ENCODE data around the gene HMCN2.
"Not testable (repeated sequence)": the region's sequence is repeated elsewhere in the genome, so short reads cannot be mapped to it uniquely, and the experiment has no call there.

The HMCN2 gene

GRCh38 chr9:130391866-130392265 lies 126.3 kb downstream of the HMCN2 start:
- DNase-seq (ENCODE audit: low read depth in 2 of 2): no peak

- no peak for DNase-seq (ENCODE audit: low read depth in 2 of 2)
These were observed 128.1 kb downstream of the HMCN2 start for GRCh38 chr9:130393681-130394071.

- no peak for DNase-seq (ENCODE audit: low read depth in 2 of 2)
These were observed 128.8 kb downstream of the HMCN2 start for GRCh38 chr9:130394320-130394719.

GRCh38 chr9:130394814-130395470 lies 129.4 kb downstream of the HMCN2 start:
- DNase-seq (ENCODE audit: low read depth in 2 of 2): no peak

- no peak for DNase-seq (ENCODE audit: low read depth in 2 of 2)
These were observed 130.4 kb downstream of the HMCN2 start for GRCh38 chr9:130395810-130396435.

GRCh38 chr9:130396581-130396980 lies 131.0 kb downstream of the HMCN2 start:
- no peak for DNase-seq (ENCODE audit: low read depth in 2 of 2)

- no peak for DNase-seq (ENCODE audit: low read depth in 2 of 2)
These were observed 133.1 kb downstream of the HMCN2 start for GRCh38 chr9:130398487-130399240.

GRCh38 chr9:130399768-130400167 lies 134.2 kb downstream of the HMCN2 start:
- DNase-seq (ENCODE audit: low read depth in 2 of 2): no peak

- no peak for DNase-seq (ENCODE audit: low read depth in 2 of 2)
These were observed 135.3 kb downstream of the HMCN2 start for GRCh38 chr9:130400870-130401269.

GRCh38 chr9:130401742-130402141 lies 136.2 kb downstream of the HMCN2 start:
- DNase-seq (ENCODE audit: low read depth in 2 of 2): not testable (repeated sequence)

GRCh38 chr9:130402243-130402642 lies 136.7 kb downstream of the HMCN2 start:
- DNase-seq (ENCODE audit: low read depth in 2 of 2): no peak

GRCh38 chr9:130402645-130403440 lies 137.3 kb downstream of the HMCN2 start:
- no peak for DNase-seq (ENCODE audit: low read depth in 2 of 2)

- DNase-seq (ENCODE audit: low read depth in 2 of 2): no peak
These were observed 140.2 kb downstream of the HMCN2 start for GRCh38 chr9:130405657-130406257.

GRCh38 chr9:130406278-130406895 lies 140.8 kb downstream of the HMCN2 start:
- DNase-seq (ENCODE audit: low read depth in 2 of 2): no peak

GRCh38 chr9:130407916-130408663 lies 142.5 kb downstream of the HMCN2 start:
- DNase-seq (ENCODE audit: low read depth in 2 of 2): no peak

GRCh38 chr9:130408669-130409068 lies 143.1 kb downstream of the HMCN2 start:
- no peak for DNase-seq (ENCODE audit: low read depth in 2 of 2)

- DNase-seq (ENCODE audit: low read depth in 2 of 2): no peak
These were observed 143.7 kb downstream of the HMCN2 start for GRCh38 chr9:130409246-130409645.

GRCh38 chr9:130410443-130410842 lies 144.9 kb downstream of the HMCN2 start:
- DNase-seq (ENCODE audit: low read depth in 2 of 2): no peak

- no peak for DNase-seq (ENCODE audit: low read depth in 2 of 2)
These were observed 146.0 kb downstream of the HMCN2 start for GRCh38 chr9:130411566-130411915.

GRCh38 chr9:130414081-130414731 lies 148.6 kb downstream of the HMCN2 start:
- no peak for DNase-seq (ENCODE audit: low read depth in 2 of 2)

Data from stimulated activated CD8-positive, alpha-beta memory T cell treated with anti-CD3 and anti-CD28 coated beads, Interleukin-15, amount 100 ng/mL, for 48 hours (primary cell).